GM10266 (cell line): Measurements from ENCODE around the gene SMIM38.
A peak's percentile ranks its signal among the peaks of the same experiment; 100 is the strongest.

Source experiments
- DNase-seq: peaks from one replicate; pipeline ENCODE4 v3.0.0; 2012; ENCODE audit errors: extremely low spot score
- CTCF ChIP-seq: IDR thresholded peaks from 2 replicates; pipeline ENCODE4 v1.5.1; 2012; ENCODE audit warnings: mild to moderate bottlenecking, low read depth; ENCODE audit not compliant: control insufficient read depth, insufficient read depth; ENCODE audit errors: missing control alignments

The SMIM38 gene

GRCh38 chr11:69180226-69180625 is 24.5 kb downstream of the SMIM38 start:
- DNase-seq, result no peak
- no peak for TF ChIP-seq CTCF

DNA sequence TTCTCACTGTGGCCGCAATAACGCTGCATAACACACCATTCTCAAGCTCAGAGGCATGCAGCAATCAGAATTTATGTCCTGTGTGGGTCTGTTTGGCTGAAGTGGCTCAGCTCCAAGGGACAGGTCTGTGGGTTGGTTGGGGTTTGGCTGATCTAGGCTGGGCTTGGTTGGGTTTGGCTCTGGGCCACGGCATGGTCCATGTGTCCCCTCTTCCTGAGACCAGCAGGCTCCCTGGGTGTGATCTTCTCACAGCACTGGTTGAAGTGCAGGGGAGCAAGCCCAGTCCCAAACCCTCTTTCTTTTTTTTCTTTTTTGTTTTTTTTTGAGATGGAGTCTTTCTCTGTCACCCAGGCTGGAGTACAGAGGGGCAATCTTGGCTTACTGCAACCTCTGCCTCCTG is 25.0 kb downstream of the SMIM38 start:
- no peak for DNase-seq
- TF ChIP-seq CTCF, result no peak

DNA sequence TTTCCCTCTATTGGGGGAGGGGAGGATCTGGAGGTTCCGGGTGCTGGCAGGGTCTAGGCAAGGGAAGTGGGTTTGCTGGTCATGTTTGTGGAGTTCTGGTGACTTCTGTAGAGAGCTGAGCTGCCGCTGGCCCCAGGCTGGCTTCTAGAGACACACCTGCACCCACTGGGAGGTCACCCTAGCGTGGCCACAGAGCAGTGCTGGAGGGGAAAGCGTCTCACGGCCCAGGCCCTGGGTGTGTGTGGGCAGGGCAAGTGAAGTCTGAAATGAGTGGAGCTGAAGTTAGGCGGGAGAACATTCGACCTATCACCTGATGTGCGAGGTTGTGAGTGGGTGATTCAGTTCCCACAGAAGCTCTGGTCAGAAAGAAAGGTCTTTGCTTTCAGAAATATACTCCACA is 27.9 kb downstream of the SMIM38 start:
- DNase-seq, result peak; percentile 65
- no peak for TF ChIP-seq CTCF

GRCh38 chr11:69186316-69187260 is 30.9 kb downstream of the SMIM38 start:
- TF ChIP-seq CTCF, result no peak
- DNase-seq, result no peak

- DNase-seq, result no peak
- no peak for TF ChIP-seq CTCF
Measured at GRCh38 chr11:69187540-69188065, 31.9 kb downstream of the SMIM38 start.

- no peak for TF ChIP-seq CTCF
- no peak for DNase-seq
Measured at GRCh38 chr11:69189059-69189458, 33.3 kb downstream of the SMIM38 start.

GRCh38 chr11:69190796-69191536 is 35.2 kb downstream of the SMIM38 start:
- no peak for TF ChIP-seq CTCF

More at GRCh38 chr11:69190796-69191536, 35.2 kb downstream of the SMIM38 start:
- no peak for DNase-seq
